Measurements from ENCODE around the gene NFIC. TPM values are rescaled to one million over a fixed set of nuclear protein-coding genes. Genes with fewer than 3 reads are reported as not detected.

The NFIC gene
- total RNA-seq, 2 donors from 2014 or later: 42.0 to 71.3 TPM

DNA sequence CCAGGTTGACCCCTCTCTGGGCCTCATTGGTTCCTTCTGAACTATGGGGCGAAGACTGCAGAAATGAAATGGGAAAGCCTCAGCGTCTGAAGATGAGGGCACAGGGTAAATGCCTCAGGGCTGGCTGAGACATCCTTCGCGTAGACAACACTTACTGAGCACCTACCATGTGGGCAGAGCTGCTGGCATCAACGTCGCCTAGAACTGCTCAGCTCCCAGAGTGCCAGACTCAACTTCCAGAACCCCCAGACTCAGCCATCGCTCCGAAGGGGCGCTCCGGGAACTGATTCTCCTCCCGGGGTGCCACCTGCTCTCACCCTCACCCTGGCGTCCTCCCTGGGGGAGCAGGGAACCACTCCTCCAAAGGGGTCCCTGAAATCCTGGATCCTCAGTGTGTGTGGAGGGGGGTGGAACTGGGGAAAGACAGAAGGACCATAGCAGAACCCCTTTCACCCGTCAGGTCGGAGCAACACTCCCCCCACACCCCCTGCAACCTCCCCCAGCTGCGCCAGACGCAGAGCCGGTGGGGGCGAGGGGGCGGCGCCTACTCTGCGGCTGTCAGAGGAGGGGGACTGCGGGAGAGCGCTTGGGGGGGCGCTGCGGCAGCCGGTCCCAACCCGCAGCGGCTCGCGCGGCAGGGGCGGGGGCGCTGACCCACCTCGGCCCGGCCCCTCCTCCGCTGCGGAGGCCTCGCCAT, 8.2 kb upstream of the NFIC start:
- no peaks in the 10 kb centered on the region for H3K27me3 ChIP-seq
- peak overlapping the region; percentile 38 to 41 for H3K9ac ChIP-seq (ENCODE audit: low read depth in 2 of 2, low read length in 2 of 2)
- H3K27ac ChIP-seq: no peak overlapping the region
- no peak for DNase-seq
- no peak for TF ChIP-seq CTCF (IDR thresholded peaks at IDR 0.05)
- peaks cover 7% of the 10 kb centered on the region for H3K4me1 ChIP-seq
- intact Hi-C loops (cut with DNase I): no loop called here
- no peaks in the 10 kb centered on the region for H3K9me3 ChIP-seq
- H3K36me3 ChIP-seq: no peaks in the 10 kb centered on the region
- peak overlapping the region; percentile 62 for H3K4me3 ChIP-seq

DNA sequence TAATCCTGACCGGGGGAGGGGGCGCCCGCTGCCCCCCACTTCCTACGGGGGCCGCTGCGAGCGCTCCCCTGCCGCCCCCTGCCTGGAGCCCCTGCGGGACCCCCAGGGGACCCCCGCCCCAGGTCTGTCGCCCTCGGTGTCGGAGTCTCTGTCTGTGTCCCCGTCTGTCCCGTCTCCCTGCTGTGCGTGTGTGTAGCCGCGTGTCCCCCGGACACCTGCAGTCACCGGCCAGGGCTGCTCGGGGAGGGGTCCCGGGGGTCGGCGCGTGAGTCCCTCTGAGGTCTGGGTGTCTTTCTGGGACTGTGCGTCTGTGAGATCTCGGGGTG, 7.7 kb upstream of the NFIC start:
- TF ChIP-seq CTCF (IDR thresholded peaks at IDR 0.05): no peak
- Histone ChIP-seq H3K4me3 (peak overlapping the region; percentile 62), H3K4me1 (peaks cover 7% of the 10 kb centered on the region), H3K9me3 (no peaks in the 10 kb centered on the region), H3K9ac (ENCODE audit: low read depth in 2 of 2, low read length in 2 of 2) (peak overlapping the region; percentile 41 to 81), H3K27me3 (no peaks in the 10 kb centered on the region), H3K27ac (peak overlapping the region; percentile 19), H3K36me3 (no peaks in the 10 kb centered on the region)
- intact Hi-C loops (cut with DNase I): no loop called here
- no peak for DNase-seq

DNA sequence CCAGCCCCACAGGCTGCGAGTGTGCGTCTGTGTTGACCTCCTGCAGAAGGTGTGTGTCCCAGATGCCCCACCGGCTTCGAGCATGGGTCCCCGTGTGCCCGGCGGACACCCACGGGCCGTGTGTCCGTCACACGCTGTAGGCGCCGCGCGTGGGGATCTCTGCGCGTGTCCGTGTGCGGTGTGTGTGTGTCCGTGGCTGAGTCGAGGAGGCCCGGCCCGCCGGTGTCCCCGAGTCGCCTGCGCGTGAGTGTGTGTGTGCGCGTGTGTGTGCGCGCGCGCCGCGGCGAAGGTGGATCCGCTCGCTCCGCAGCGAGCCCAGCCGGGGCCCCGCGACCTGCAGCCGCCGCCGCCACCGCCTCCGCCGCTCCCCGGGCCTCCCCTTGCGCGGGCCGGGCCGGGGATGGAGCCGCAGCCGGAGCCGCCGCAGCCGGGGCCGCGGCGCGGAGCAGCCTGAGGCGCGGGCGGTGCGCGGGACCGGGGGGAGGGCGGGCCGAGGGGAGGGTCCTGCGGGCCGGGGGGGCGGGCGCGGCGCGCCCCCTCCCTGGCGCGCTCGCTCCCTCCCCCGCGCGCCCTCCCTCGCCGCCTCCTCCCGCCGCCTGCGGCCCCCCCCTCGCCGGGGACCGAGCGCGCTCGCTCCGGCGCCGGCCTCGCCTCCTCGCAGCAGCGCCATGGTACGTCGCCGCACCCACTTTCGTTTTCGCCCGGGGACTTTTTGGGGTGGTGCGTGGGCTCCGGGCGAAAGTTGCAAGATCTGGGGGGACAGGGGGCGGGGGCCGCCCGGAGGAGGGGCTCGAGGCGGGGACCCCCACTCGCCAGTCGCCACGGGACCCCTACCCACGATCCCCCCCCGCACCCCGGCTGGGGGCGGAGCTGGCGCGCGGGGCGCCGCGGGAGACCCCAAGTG, 7.1 kb upstream of the NFIC start:
- Histone ChIP-seq H3K4me1 (peaks cover 7% of the 10 kb centered on the region), H3K27ac (peak overlapping the region; percentile 91), H3K9ac (ENCODE audit: low read depth in 2 of 2, low read length in 2 of 2) (peak overlapping the region; percentile 72 to 81), H3K27me3 (no peaks in the 10 kb centered on the region), H3K4me3 (peak overlapping the region; percentile 83), H3K9me3 (no peaks in the 10 kb centered on the region), H3K36me3 (no peaks in the 10 kb centered on the region)
- TF ChIP-seq CTCF (IDR thresholded peaks at IDR 0.05): no peak
- intact Hi-C loops (cut with DNase I): no loop called here
- peak; percentile 65 for DNase-seq

GRCh38 chr19:3359919-3360420, 6.4 kb upstream of the NFIC start:
- intact Hi-C loops (cut with DNase I): no loop called here
- no peaks in the 10 kb centered on the region for H3K36me3 ChIP-seq
- DNase-seq: no peak
- H3K9ac ChIP-seq (ENCODE audit: low read depth in 2 of 2, low read length in 2 of 2): peak overlapping the region; percentile 84 to 92
- TF ChIP-seq CTCF (IDR thresholded peaks at IDR 0.05): no peak
- peak overlapping the region; percentile 83 for H3K4me3 ChIP-seq
- peaks cover 7% of the 10 kb centered on the region for H3K4me1 ChIP-seq
- H3K9me3 ChIP-seq: no peaks in the 10 kb centered on the region
- peak overlapping the region; percentile 91 for H3K27ac ChIP-seq
- H3K27me3 ChIP-seq: no peaks in the 10 kb centered on the region

DNA sequence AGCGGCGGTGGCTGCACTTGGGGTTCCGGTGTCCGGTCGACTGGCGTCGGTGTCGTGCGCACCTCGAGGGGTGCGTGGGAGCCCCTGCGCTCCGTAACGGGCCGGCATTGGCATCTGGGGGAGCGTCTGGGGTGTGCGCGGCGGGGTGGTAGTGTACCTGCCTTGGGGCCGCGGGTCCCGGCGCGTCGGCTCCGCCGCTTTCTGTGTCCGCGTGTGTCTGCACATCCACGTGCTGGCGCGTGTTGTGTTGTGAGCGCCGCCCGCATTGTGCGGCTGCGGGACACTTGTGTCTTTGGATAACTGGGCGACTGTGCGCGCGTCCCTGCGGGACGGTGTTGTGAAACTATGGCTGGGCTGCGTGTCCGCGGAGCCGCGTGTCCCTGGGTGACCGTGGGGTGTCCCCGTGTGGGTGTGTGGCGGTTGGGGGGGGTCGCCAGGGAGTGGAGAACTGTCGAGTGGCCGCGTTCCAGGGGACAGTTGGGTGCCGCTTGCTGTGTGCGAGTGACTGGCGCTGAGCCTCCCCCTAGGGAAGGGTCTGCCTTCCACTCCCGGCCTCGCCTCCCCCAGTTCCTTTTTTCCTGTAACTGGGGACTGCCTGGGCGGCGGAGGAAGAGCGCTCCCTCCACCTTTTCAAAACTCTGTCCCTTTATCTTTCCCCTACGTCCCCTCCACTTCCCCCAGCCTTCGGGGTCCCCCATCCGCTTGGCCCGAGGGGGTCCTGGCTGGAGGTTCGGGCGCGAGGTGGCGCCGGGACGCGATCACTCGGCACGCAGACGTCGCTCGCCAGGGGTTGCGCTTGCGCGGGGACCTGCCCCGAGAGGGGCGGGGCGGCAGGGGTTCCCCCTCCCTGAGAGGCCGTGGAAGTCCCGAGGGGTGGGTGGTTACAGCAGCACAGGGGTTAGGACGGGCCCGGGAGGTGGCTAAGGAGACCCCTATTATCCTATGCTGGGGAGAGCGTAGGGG, 5.7 kb upstream of the NFIC start:
- intact Hi-C loops (cut with DNase I): no loop called here
- H3K27me3 ChIP-seq: no peaks in the 10 kb centered on the region

More for the DNA sequence above, 5.7 kb upstream of the NFIC start:
- Histone ChIP-seq H3K36me3 (no peaks in the 10 kb centered on the region), H3K4me3 (peak overlapping the region; percentile 61), H3K9ac (ENCODE audit: low read depth in 2 of 2, low read length in 2 of 2) (peak overlapping the region; percentile 84 to 92), H3K27ac (peak overlapping the region; percentile 74), H3K4me1 (peaks cover 7% of the 10 kb centered on the region), H3K9me3 (no peaks in the 10 kb centered on the region)
- no peak for TF ChIP-seq CTCF (IDR thresholded peaks at IDR 0.05)
- DNase-seq: peak; percentile 77

Data from colonic mucosa (tissue), 4 donors.